Gastroesophageal sphincter (tissue), 3 donors: ENCODE measurements around the gene SLC6A3.

Experiments used
- POLR2A ChIP-seq, 2 donors: fragments of 450-650 bp; IDR thresholded peaks; one replicate each; pipeline ENCODE4 v1.6.1; 2017; ENCODE audit warnings: antibody characterized with exemption in 2 of 2, mild to moderate bottlenecking in 2 of 2, moderate library complexity in 1 of 2
- POLR2AphosphoS5 ChIP-seq: sonication (generic); formaldehyde crosslinking; IDR thresholded peaks from one replicate; pipeline ENCODE4 v1.6.1; 2017; ENCODE audit warnings: antibody characterized with exemption
- TF ChIP-seq, protein P1 (sequence below), 4 experiments: fragments of 200-600 bp in 2 of 4; fragments of 450-650 bp in 2 of 4; sonication (generic) in 1 of 4; IDR thresholded peaks; one replicate each; pipeline ENCODE4 v1.5.1; 2017 to 2019; ENCODE audit warnings: antibody characterized with exemption in 4 of 4, mild to moderate bottlenecking in 2 of 4, moderate library complexity in 2 of 4

DNA sequence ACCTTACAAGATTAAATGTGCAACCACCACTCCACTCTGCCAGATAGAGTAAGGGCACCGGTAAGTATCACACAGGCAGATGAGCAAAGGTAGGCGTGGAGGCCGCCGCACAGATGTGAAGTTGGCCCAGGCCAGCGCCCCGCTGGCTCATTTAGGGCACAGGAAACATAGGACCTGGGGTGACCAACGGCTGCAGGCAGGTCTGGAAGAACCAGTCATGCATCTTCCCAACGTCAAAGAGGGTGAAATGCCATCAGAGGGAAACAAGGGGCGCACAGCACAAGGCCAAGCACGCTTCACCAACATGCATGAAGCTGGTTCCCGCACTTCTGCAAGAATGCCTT, 31.7 kb upstream of the SLC6A3 start:
- TF ChIP-seq, protein P1, sequence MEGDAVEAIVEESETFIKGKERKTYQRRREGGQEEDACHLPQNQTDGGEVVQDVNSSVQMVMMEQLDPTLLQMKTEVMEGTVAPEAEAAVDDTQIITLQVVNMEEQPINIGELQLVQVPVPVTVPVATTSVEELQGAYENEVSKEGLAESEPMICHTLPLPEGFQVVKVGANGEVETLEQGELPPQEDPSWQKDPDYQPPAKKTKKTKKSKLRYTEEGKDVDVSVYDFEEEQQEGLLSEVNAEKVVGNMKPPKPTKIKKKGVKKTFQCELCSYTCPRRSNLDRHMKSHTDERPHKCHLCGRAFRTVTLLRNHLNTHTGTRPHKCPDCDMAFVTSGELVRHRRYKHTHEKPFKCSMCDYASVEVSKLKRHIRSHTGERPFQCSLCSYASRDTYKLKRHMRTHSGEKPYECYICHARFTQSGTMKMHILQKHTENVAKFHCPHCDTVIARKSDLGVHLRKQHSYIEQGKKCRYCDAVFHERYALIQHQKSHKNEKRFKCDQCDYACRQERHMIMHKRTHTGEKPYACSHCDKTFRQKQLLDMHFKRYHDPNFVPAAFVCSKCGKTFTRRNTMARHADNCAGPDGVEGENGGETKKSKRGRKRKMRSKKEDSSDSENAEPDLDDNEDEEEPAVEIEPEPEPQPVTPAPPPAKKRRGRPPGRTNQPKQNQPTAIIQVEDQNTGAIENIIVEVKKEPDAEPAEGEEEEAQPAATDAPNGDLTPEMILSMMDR (IDR thresholded peaks at IDR 0.05): no peak
- no peak for TF ChIP-seq POLR2AphosphoS5
- TF ChIP-seq POLR2A (IDR thresholded peaks at IDR 0.05): no peak
